T-helper 2 cell treated with Interferon-gamma antibody and Interleukin-4, amounts not matched to agents 100 ng/mL and 5 ng/mL, for 36 hours (primary cell): ENCODE measurements around the gene SLC16A5. TPM values are rescaled to one million over a fixed set of nuclear protein-coding genes. Genes with fewer than 3 reads are reported as not detected.

ENCODE experiments used
- intact Hi-C: fragments of 100-400 bp; cut with micrococcal nuclease; formaldehyde crosslinking; loops from one replicate; pipeline ENCODE4 v1.15.1; 2023
- total RNA-seq: library from RNA; stranded (reverse); gene quantifications from 2 replicates; pipeline ENCODE4 v1.2.3, GENCODE V29; 2022

SLC16A5 gene
- total RNA-seq, 1 donor from 2014 or later, result 8.7 TPM

GRCh38 chr17:75154195-75155106, 66.7 kb downstream of the SLC16A5 start, which contains the start of gene JPT1:
Gene JPT1 (minus strand): TSS chr17:75154512. CDS start chr17:75154397, 115 bp downstream.
- intact Hi-C loops, result loop anchor here (1.0 to 5.0 kb wide), 6 partner anchors 16 to 687 kb away; partner anchors contain the start of genes CD300A, NT5C and NUP85

- intact Hi-C loops, result loop anchor here (2.0 kb wide), 2 partner anchors 16 to 24 kb away; partner anchors contain the start of gene NT5C
Observed at GRCh38 chr17:75155191-75155601, 67.4 kb downstream of the SLC16A5 start.

Other genes starting within 250 kb of the SLC16A5 start
- 0.11 and 0.20 TPM in 2 replicates for gene GRIN2C, start 228.1 kb upstream of the SLC16A5 start, total RNA-seq
- 32.2 and 33.0 TPM in 2 replicates for gene FDXR, start 215.0 kb upstream of the SLC16A5 start, total RNA-seq
- gene FADS6, start 194.3 kb upstream of the SLC16A5 start, total RNA-seq, result not detected in 2 replicates
- gene USH1G, start 164.7 kb upstream of the SLC16A5 start, total RNA-seq, result not detected in 2 replicates
- gene OTOP2, start 163.7 kb upstream of the SLC16A5 start, total RNA-seq, result not detected in 2 replicates
- gene OTOP3, start 152.1 kb upstream of the SLC16A5 start, total RNA-seq, result not detected in 2 replicates
- gene HID1, start 115.2 kb upstream of the SLC16A5 start, total RNA-seq, result 0.34 and 0.59 TPM in 2 replicates
- 0.64 and 0.73 TPM in 2 replicates for gene CDR2L, start 100.3 kb upstream of the SLC16A5 start, total RNA-seq
- 52.9 and 55.5 TPM in 2 replicates for gene MRPL58, start 75.3 kb upstream of the SLC16A5 start, total RNA-seq
- 203 and 208 TPM in 2 replicates for gene ATP5PD, start 41.0 kb upstream of the SLC16A5 start, total RNA-seq
- 17.2 and 17.5 TPM in 2 replicates for gene KCTD2, start 40.7 kb upstream of the SLC16A5 start, total RNA-seq
- gene ARMC7, start 22.0 kb downstream of the SLC16A5 start, total RNA-seq, result 15.7 and 16.3 TPM in 2 replicates
- 55.2 and 61.0 TPM in 2 replicates for gene NT5C, start 43.8 kb downstream of the SLC16A5 start, total RNA-seq
- 252 and 259 TPM in 2 replicates for gene JPT1, start 66.6 kb downstream of the SLC16A5 start, total RNA-seq
- 545 and 551 TPM in 2 replicates for gene SUMO2, start 95.0 kb downstream of the SLC16A5 start, total RNA-seq
- gene NUP85, start 117.7 kb downstream of the SLC16A5 start, total RNA-seq, result 114 and 118 TPM in 2 replicates
- 70.6 and 77.2 TPM in 2 replicates for gene GGA3, start 173.7 kb downstream of the SLC16A5 start, total RNA-seq
- 66.4 and 72.0 TPM in 2 replicates for gene MRPS7, start 173.9 kb downstream of the SLC16A5 start, total RNA-seq
- gene MIF4GD, start 183.3 kb downstream of the SLC16A5 start, total RNA-seq, result 41.6 and 43.0 TPM in 2 replicates
- gene SLC25A19, start 201.5 kb downstream of the SLC16A5 start, total RNA-seq, result 45.8 and 47.6 TPM in 2 replicates